ENCODE data around the gene PRTN3.

DNA sequence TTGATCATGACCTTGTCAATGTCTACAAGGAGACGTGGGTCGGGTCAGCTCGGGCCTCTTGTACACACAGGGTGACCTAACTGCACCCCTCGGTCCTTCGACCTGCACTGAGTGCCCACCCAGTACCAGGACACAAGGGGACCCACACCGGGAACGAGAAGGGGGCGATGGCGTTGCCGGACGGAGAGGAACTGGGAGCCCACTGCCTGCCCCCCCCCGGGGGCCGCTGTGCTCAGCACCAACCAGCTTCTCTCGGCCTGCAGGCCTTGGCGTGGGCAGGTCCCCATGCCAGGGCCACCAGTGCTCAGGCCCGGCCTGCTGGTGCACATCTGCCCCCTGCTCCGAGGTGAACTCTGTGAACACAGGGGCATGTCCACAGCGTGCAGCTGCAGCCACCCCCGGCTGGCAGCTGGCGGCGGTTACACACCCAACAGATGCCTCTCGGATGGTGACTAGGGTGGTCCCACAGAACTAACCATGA, 32.8 kb downstream of the PRTN3 start:
- TF ChIP-seq, protein P1, sequence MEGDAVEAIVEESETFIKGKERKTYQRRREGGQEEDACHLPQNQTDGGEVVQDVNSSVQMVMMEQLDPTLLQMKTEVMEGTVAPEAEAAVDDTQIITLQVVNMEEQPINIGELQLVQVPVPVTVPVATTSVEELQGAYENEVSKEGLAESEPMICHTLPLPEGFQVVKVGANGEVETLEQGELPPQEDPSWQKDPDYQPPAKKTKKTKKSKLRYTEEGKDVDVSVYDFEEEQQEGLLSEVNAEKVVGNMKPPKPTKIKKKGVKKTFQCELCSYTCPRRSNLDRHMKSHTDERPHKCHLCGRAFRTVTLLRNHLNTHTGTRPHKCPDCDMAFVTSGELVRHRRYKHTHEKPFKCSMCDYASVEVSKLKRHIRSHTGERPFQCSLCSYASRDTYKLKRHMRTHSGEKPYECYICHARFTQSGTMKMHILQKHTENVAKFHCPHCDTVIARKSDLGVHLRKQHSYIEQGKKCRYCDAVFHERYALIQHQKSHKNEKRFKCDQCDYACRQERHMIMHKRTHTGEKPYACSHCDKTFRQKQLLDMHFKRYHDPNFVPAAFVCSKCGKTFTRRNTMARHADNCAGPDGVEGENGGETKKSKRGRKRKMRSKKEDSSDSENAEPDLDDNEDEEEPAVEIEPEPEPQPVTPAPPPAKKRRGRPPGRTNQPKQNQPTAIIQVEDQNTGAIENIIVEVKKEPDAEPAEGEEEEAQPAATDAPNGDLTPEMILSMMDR (conservative IDR thresholded peaks at IDR 0.05), result no peak
- no peak for TF ChIP-seq ZFX (IDR thresholded peaks at IDR 0.05)

All from C4-2B (cell line).